H1 (cell line): ENCODE data around the gene FARS2. TPM values are rescaled to one million over a fixed set of nuclear protein-coding genes. Genes with fewer than 3 reads are reported as not detected.

Experiments
- CTCF ChIA-PET: fragments of 300-600 bp; sonication (Branson Sonifier 250); formaldehyde crosslinking; loops from one replicate; lab custom pipeline; 2021; ENCODE audit not compliant: partially characterized antibody; lab: Charles Lee
- POLR2A ChIA-PET: fragments of 300-600 bp; sonication (Branson Sonifier 250); formaldehyde crosslinking; loops from one replicate; lab custom pipeline; 2021; ENCODE audit warnings: inconsistent platforms; ENCODE audit not compliant: partially characterized antibody; lab: Charles Lee
- DNase-seq, 2 experiments: peaks; one replicate each; pipeline versions ENCODE4 v3.0.0 to v3.0.0-alpha.2; 2010 to 2022; ENCODE audit warnings: low spot score in 2 of 2, low read depth in 1 of 2, mixed read lengths in 1 of 2
- FAIRE-seq: peaks from 2 replicates; lab custom pipeline; 2011; peaks lifted over from hg19 to GRCh38; lab: Jason Lieb, UNC
- H2AFZ ChIP-seq: 2 replicates; pipeline ENCODE4 v1.8.1; 2012; ENCODE audit warnings: low read length, inconsistent platforms
- H2AK5ac ChIP-seq: 2 replicates; pipeline ENCODE4 v1.6.1; 2013; ENCODE audit warnings: low read depth, low read length
- H2BK120ac ChIP-seq: replicated peaks from 2 replicates; pipeline ENCODE3; 2013; ENCODE audit warnings: low read depth, low read length, inconsistent platforms
- H2BK12ac ChIP-seq: 2 replicates; pipeline ENCODE4 v1.6.1; 2013; ENCODE audit warnings: low read depth, low read length
- H2BK15ac ChIP-seq: 2 replicates; pipeline ENCODE4 v1.6.1; 2013; ENCODE audit warnings: low read length
- H2BK20ac ChIP-seq: 2 replicates; pipeline ENCODE4 v1.6.1; 2013; ENCODE audit warnings: low read length
- H2BK5ac ChIP-seq: 2 replicates; pipeline ENCODE4 v1.6.1; 2013; ENCODE audit warnings: low read depth, low read length
- H3K14ac ChIP-seq: 2 replicates; pipeline ENCODE4 v1.6.1; 2013; ENCODE audit warnings: inconsistent platforms; ENCODE audit not compliant: insufficient read length
- H3K18ac ChIP-seq: 2 replicates; pipeline ENCODE4 v1.6.1; 2013; ENCODE audit warnings: low read length; ENCODE audit errors: extremely low read depth
- H3K23ac ChIP-seq: 2 replicates; pipeline ENCODE4 v1.6.1; 2013; ENCODE audit warnings: inconsistent platforms; ENCODE audit not compliant: insufficient read length
- H3K23me2 ChIP-seq: 2 replicates; pipeline ENCODE4 v1.6.1; 2013; ENCODE audit warnings: low read depth, low read length
- H3K27ac ChIP-seq: 2 replicates; pipeline ENCODE4 v1.6.1; 2011; ENCODE audit warnings: low read depth, low read length, inconsistent platforms
- H3K27me3 ChIP-seq, 4 experiments: replicated peaks in 1 of 4; 1 replicate in 1 of 4; 2 replicates in 3 of 4; pipeline versions ENCODE4 v1.6.1 to v1.8.1; 2011 to 2013; ENCODE audit warnings: low read length in 3 of 4, mild to moderate bottlenecking in 3 of 4, inconsistent platforms in 2 of 4, mixed read lengths in 2 of 4, moderate library complexity in 1 of 4; ENCODE audit not compliant: control insufficient read depth in 3 of 4, insufficient read depth in 3 of 4; ENCODE audit errors: extremely low read depth in 1 of 4
- H3K36me3 ChIP-seq, 4 experiments: 2 replicates each; pipeline versions ENCODE4 v1.6.1 to v1.8.1; 2011 to 2013; ENCODE audit warnings: mild to moderate bottlenecking in 4 of 4, low read length in 3 of 4, moderate library complexity in 2 of 4, control low read depth in 1 of 4, inconsistent platforms in 1 of 4; ENCODE audit not compliant: insufficient read depth in 4 of 4, control insufficient read depth in 2 of 4
- H3K4ac ChIP-seq: replicated peaks from 2 replicates; pipeline ENCODE3; 2013; ENCODE audit warnings: low read length, low read depth, mixed read lengths, inconsistent platforms; ENCODE audit not compliant: insufficient read length
- H3K4me1 ChIP-seq, 4 experiments: replicated peaks in 1 of 4; 1 replicate in 1 of 4; 2 replicates in 3 of 4; pipeline versions ENCODE4 v1.6.1 to v1.8.1; 2011 to 2013; ENCODE audit warnings: low read length in 3 of 4, inconsistent platforms in 2 of 4, mixed read lengths in 1 of 4; ENCODE audit not compliant: insufficient read depth in 4 of 4, control insufficient read depth in 3 of 4
- H3K4me2 ChIP-seq, 2 experiments: 2 replicates each; pipeline versions ENCODE4 v1.6.1 to v1.8.1; 2011 to 2013; ENCODE audit warnings: low read depth in 2 of 2, low read length in 2 of 2, control low read depth in 1 of 2, inconsistent platforms in 1 of 2, mild to moderate bottlenecking in 1 of 2; ENCODE audit not compliant: insufficient read depth in 1 of 2
- H3K4me3 ChIP-seq, 4 experiments: fragments of 200-600, 300-600 bp in 1 of 4; sonication (generic), shearing (Covaris generic), sonication (Bioruptor Twin) in 1 of 4; 2 replicates each; pipeline versions ENCODE4 v1.5.1 to v1.8.1; 2011 to 2016; ENCODE audit warnings: low read length in 4 of 4, low read depth in 3 of 4, control low read depth in 2 of 4, inconsistent platforms in 2 of 4, mild to moderate bottlenecking in 2 of 4, mixed read lengths in 1 of 4, moderate library complexity in 1 of 4; ENCODE audit not compliant: insufficient read depth in 2 of 4; ENCODE audit errors: extremely low read depth in 1 of 4
- H3K56ac ChIP-seq: replicated peaks from 2 replicates; pipeline ENCODE3; 2013; ENCODE audit warnings: low read depth, mild to moderate bottlenecking, mixed read lengths, low read length, inconsistent platforms; ENCODE audit not compliant: insufficient read length
- H3K79me1 ChIP-seq: 2 replicates; pipeline ENCODE4 v1.6.1; 2013; ENCODE audit warnings: low read depth, low read length, control low read depth
- H3K79me2 ChIP-seq, 2 experiments: 2 replicates each; pipeline versions ENCODE4 v1.6.1 to v1.8.1; 2012 to 2013; ENCODE audit warnings: low read length in 2 of 2, mild to moderate bottlenecking in 2 of 2, inconsistent platforms in 1 of 2; ENCODE audit not compliant: insufficient read depth in 2 of 2, control insufficient read depth in 1 of 2
- H3K9ac ChIP-seq, 4 experiments: replicated peaks in 1 of 4; 1 replicate in 1 of 4; 2 replicates in 3 of 4; pipeline versions ENCODE4 v1.6.1 to v1.8.1; 2011 to 2013; ENCODE audit warnings: low read depth in 3 of 4, low read length in 3 of 4, control low read depth in 2 of 4, mild to moderate bottlenecking in 2 of 4, moderate library complexity in 2 of 4, inconsistent platforms in 1 of 4; ENCODE audit errors: extremely low read depth in 1 of 4
- H3K9me3 ChIP-seq, 2 experiments: 2 replicates each; pipeline versions ENCODE4 v1.6.1 to v1.8.1; 2012 to 2013; ENCODE audit warnings: mild to moderate bottlenecking in 2 of 2, moderate library complexity in 2 of 2, control low read depth in 1 of 2, inconsistent platforms in 1 of 2, low read depth in 1 of 2, low read length in 1 of 2, mixed read lengths in 1 of 2; ENCODE audit not compliant: insufficient read depth in 2 of 2
- H4K20me1 ChIP-seq, 2 experiments: replicated peaks in 1 of 2; 2 replicates each; pipeline versions ENCODE3 to v1.8.1; 2011 to 2013; ENCODE audit warnings: inconsistent platforms in 2 of 2, low read length in 2 of 2, mild to moderate bottlenecking in 1 of 2; ENCODE audit not compliant: insufficient read depth in 2 of 2, control insufficient read depth in 1 of 2
- H4K5ac ChIP-seq: 2 replicates; pipeline ENCODE4 v1.6.1; 2013; ENCODE audit warnings: low read length, low read depth, mixed read lengths, inconsistent platforms; ENCODE audit not compliant: insufficient read length
- H4K8ac ChIP-seq: 2 replicates; pipeline ENCODE4 v1.8.0; 2013; ENCODE audit warnings: mild to moderate bottlenecking, moderate library complexity, low read length, inconsistent platforms; ENCODE audit not compliant: insufficient read depth; ENCODE audit errors: extremely low read depth
- H4K91ac ChIP-seq: replicated peaks from 2 replicates; pipeline ENCODE3; 2013; ENCODE audit warnings: low read length, mixed read lengths, inconsistent platforms; ENCODE audit not compliant: insufficient read length
- CEBPB ChIP-seq: IDR thresholded peaks from 2 replicates; pipeline ENCODE4 v1.6.1; 2012; ENCODE audit warnings: low read depth, low read length
- SIN3A ChIP-seq, 2 experiments: IDR thresholded peaks in 1 of 2; conservative IDR thresholded peaks in 1 of 2; 2 replicates each; pipeline ENCODE4 v1.6.1; 2011 to 2012; ENCODE audit warnings: low read length in 2 of 2, improper control_type of control experiment in 1 of 2, low read depth in 1 of 2, mild to moderate bottlenecking in 1 of 2
- SIRT6 ChIP-seq: IDR thresholded peaks from one replicate; pipeline ENCODE4 v1.7.1; 2012; ENCODE audit warnings: low read length, inconsistent platforms
- TBP ChIP-seq: IDR thresholded peaks from 2 replicates; pipeline ENCODE4 v1.6.1; 2011; ENCODE audit warnings: low read depth, low read length, improper control_type of control experiment
- WGBS, 2 experiments: shearing (Covaris generic) in 1 of 2; methylation state at CpG; one replicate each; pipeline versions ENCODE4 v1.1.6 to v1.1.7; 2013 to 2015; ENCODE audit warnings: low lambda C conversion rate in 2 of 2, mixed read lengths in 2 of 2, inconsistent platforms in 1 of 2, low coverage in 1 of 2, missing lambda C conversion rate in 1 of 2; ENCODE audit not compliant: insufficient replicate concordance in 2 of 2, insufficient coverage in 1 of 2, insufficient read length in 1 of 2; ENCODE audit errors: extremely low coverage in 1 of 2, missing lambda C conversion rate in 1 of 2; 5-methylcytosine and 5-hydroxymethylcytosine counted together
- polyA plus RNA-seq, 7 experiments: library from polyadenylated mRNA; depleted of rRNA in 3 of 7; stranded (reverse) in 5 of 7; unstranded in 2 of 7; fragments of >200 nt in 5 of 7; fragments of 200-250 nt in 2 of 7; gene quantifications; 1 replicate in 5 of 7; 2 replicates in 1 of 7; 4 replicates in 1 of 7; pipeline versions ENCODE4 v1.2.1 to v1.2.3, GENCODE V29; 2011 to 2013; ENCODE audit warnings: missing spikeins in 2 of 7, mixed read lengths in 2 of 7
- total RNA-seq: library from RNA; stranded (reverse); fragmentation: NEBNext Ultra II Directional; extraction: Animal tissue kit (Norgen Biotek cat#: 25700); gene quantifications from 2 replicates; pipeline ENCODE4 v1.2.1, GENCODE V29; 2021

FARS2 gene
- total and polyA plus RNA-seq, 2 of the 8 experiments (the other 6 are each of a cell fraction or from before 2014, with no cell fraction given): 11.7 to 14.4 TPM

DNA sequence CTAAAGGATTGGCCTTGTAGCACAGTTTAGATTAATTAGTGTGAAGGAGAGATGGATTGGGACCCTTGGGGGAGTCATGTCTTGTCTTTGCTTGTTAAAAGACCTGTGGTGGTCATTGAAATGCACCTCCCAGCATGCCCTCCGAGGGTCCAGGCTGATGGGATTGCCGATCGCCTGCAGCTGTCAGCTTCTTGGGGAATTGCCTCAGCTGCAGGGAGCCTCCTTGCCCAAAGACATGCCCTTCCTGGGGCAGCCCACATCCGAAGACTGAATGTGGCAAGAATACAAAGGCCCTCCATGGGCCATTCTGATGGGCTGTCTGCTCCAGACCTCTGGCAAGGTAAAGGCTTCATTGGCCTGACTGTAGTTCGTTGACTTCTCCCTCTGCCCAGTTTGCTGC is 150.7 kb downstream of the FARS2 start:
- Histone ChIP-seq H3K23ac (no peak overlapping the region), H2BK120ac (no peak overlapping the region), H4K91ac (peak overlapping the region; percentile 56), H4K20me1 (no peaks in the 10 kb centered on the region), H2BK20ac (no peak overlapping the region), H2BK15ac (no peak overlapping the region; the same call in 1 of the 2 replicates), H3K9ac (no peak overlapping the region), H2AK5ac (no peak overlapping the region), H3K4me2 (peak overlapping the region; percentile 21 to 24; a peak in 2 of 4 replicates), H3K9me3 (no peaks in the 10 kb centered on the region), H3K27me3 (no peaks in the 10 kb centered on the region), H3K27ac (no peak overlapping the region; the same call in 1 of the 2 replicates), H4K5ac (no peak overlapping the region), H3K56ac (no peak overlapping the region), H3K4ac (no peak overlapping the region), H2BK5ac (0 out of 2 replicates have a peak overlapping the region, but pooled peaks have one; percentile 28), H4K8ac (no peak overlapping the region), H3K4me1 (peaks cover 2 to 9% (median 5%) of the 10 kb centered on the region in 4 experiments; a peak in 5 of 7 replicates), H3K23me2 (no peaks in the 10 kb centered on the region), H3K79me2 (no peaks in the 10 kb centered on the region), H3K18ac (0 out of 2 replicates have a peak overlapping the region, but pooled peaks have one; percentile 25), H2BK12ac (no peak overlapping the region), H2AFZ (no peak overlapping the region), H3K14ac (no peak overlapping the region), H3K4me3 (no peak overlapping the region), H3K79me1 (no peaks in the 10 kb centered on the region), H3K36me3 (no peaks in the 10 kb centered on the region)
- DNase-seq: peak; percentile 23 to 66
- POLR2A ChIA-PET: no interaction called here
- WGBS, 2 experiments: 18% methylated on average over 5 of the region's 5 CpGs; no CpG with 5 or more reads in 1 of the 2 experiments
- peak; percentile 75 for FAIRE-seq
- CTCF ChIA-PET: interaction anchor here (1.6 kb wide), 1 partner anchor 11 kb away, joined by 6 read pairs; no protein-coding TSS in a partner anchor
- peak; percentile 71 to 76; a peak in 3 of 4 replicates for TF ChIP-seq SIN3A (conservative IDR thresholded peaks at IDR 0.05 in 1 of 2, IDR thresholded peaks at IDR 0.05 in 1 of 2; ENCODE audit: low read depth in 1 of 2, low read length in 2 of 2)
- peak; percentile 36; the same call in 1 of the 2 replicates for TF ChIP-seq CEBPB
- TF ChIP-seq TBP: peak; percentile 34; the same call in 1 of the 2 replicates
- no peak for TF ChIP-seq SIRT6
